SHP77 treated with DMSO at 0.1 percent for 48 hours (cell line): ENCODE results near the gene NFASC.

Experiments used
- DNase-seq: peaks from one replicate; lab custom pipeline; 2025; lab: John Stamatoyannopoulos, UW

NFASC gene

GRCh38 chr1:204889681-204890383 lies 19.2 kb downstream of the NFASC start:
- DNase-seq: no peak

DNA sequence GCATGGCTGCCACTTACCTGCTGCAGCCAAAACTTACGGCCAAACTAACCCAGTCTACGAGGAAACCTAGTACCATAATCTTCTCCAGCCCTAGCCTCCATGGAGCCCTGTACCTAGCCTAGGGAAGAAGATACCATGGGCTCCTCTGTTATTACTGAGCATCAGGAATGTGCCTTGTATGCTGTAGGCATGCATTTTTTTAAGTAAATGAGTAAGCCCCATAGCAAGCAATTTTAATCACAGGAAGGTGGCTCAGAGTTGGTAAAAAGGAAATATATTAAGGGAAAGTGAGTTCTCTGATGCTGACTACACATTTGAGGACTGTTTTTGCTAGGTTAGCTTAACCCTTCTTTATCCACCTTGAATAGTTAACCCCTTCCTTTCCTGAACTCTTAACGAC lies 21.2 kb downstream of the NFASC start:
- DNase-seq: no peak

DNA sequence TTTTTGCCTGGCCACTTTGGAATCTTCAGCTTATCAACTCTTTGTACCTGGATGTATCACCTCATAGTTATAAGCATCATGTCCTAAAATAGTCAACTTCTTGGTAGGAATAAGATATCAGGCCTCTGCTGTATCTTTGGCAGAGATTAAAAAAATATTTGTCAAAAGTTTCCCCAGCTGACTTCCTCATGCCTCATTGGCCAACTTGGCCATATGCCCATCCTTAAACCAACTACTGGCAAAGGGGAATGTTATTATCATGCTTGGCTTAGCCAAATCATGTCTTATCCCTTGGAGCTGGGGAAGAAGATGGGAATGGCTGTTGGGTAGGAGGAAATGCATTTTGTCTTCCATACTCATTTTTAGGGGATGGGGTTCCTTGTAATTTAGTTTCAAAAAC lies 23.4 kb downstream of the NFASC start:
- DNase-seq: no peak

DNA sequence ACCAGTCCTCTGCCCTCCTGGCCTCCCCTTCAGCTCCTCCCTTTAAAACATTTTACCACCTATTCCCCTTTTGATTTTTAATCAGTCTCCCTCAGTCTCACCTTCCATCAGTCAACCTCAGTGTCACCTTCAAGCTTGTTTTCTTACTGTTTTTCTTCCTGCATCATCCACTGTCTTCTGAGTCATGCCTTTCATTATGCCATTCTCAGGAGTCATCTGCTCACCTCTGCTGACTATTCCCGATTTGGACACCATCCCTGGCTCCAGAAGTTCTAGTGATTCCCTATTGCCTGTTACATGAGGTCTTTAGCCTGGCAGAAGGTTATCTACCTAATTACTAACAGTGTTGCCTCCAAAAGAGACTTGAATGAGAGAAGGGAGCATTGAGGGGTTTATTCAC lies 23.9 kb downstream of the NFASC start:
- no peak for DNase-seq

DNA sequence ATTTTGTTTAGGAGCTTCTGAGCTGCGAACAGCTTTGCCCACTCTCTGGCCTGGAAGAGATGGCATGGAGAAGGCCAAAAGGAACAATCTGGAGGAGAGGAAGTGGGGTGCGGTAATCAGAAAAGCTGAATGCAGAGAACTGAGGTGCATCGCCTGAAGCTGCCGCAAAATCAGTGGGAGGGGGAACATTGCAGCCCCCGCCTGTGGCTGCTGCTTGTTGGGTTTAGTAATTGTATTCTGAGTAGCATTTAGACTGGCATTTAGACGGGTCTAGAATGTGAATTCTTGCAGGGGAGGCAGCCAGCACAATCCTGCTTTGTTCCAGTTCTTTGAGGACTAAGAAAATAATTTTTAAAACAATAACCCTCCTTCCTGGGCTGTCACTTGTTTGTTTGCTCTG lies 25.4 kb downstream of the NFASC start:
- no peak for DNase-seq

- no peak for DNase-seq
These were observed 26.3 kb downstream of the NFASC start for GRCh38 chr1:204896787-204897469.

DNA sequence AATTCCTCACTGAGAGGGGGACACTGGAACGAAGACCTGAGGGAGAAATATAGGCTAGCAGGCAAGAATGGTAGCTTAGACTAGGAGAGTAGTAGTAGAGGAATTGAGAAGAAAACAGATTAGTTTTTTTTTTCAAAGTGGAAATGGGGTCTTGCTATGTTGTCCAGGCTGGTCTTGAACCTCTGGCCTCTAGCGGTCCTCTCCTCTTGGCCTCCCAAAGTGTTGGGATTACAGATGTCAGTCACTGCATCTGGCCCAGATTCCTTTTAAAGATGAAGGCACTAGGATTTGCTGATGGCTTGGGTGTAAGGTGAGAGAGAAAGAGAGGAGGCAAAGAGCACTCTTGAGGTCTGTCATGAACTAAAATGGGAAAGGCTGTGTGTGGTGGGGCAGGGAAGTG lies 30.1 kb downstream of the NFASC start:
- DNase-seq: no peak

DNA sequence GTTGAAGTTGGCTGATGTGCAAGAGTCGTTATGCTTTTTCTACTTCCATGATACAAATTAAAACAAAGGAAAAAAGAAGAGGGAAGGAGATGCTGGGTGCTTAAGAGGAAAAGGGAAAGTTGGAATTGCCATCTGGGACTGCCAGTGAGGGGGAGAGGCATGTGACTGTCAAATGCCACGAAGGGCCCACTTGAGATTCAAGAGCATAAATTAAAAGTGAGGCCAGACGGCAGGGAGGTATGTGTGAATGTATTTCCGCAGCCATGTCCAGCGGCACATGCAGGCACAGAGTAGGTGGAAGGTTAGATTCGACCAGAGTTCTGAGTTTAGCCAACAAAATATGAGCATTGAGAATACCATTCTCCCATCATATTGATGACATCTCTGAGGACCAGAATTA lies 32.0 kb downstream of the NFASC start:
- no peak for DNase-seq

- DNase-seq: no peak
These were observed 33.7 kb downstream of the NFASC start for GRCh38 chr1:204904228-204904810.

- DNase-seq: no peak
These were observed 38.4 kb downstream of the NFASC start for GRCh38 chr1:204909109-204909508.

DNA sequence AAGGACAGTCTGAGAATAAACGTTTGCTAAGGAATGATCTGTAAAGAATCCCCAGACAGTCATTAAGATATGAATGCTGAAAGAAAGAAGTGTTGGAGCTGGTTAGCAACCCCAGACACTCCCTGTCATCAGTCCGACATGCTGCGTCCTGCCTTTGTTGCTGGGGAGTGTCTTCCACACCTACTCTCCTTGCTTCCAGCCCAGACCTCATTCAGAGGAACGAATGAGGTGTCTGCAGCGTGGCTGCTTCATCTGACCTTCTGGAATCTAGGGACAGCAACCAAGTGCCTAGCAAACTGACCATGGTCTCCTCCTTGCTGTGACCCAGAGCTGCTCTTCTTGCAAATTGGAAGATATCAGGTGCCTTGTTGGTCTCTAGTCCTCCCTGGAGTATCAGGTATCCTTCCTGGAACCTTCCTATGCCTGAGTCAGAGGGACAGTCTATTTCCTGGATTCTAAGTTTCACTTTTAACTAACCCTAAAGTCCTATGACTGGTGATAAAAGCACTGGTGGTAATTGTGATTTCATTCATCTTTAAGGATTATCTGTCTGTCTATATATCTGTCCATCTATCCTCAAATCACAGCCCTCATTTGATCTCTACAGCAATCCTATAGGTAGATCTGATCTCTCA lies 45.3 kb downstream of the NFASC start:
- no peak for DNase-seq

DNA sequence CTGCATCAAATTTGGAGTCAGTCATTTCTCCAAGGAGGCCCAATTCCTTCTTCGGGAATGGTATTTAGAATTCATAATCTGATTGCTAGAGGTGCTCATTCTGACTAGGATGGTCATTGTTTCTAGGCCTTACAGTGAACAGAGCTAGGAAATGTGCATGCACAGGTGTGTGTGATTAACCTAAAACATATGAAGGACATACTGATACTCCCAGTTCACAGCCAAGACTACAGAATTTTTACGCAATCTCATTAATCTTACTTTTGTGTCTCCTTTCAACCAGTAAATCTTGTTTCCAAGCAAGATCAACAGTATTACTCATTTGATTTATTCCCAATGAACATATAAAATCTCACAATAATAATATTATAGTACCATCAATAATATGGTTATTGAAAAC lies 47.1 kb downstream of the NFASC start:
- DNase-seq: no peak

- no peak for DNase-seq
These were observed 49.8 kb downstream of the NFASC start for GRCh38 chr1:204920511-204920910.

GRCh38 chr1:204920967-204921366 lies 50.3 kb downstream of the NFASC start:
- DNase-seq: no peak

DNA sequence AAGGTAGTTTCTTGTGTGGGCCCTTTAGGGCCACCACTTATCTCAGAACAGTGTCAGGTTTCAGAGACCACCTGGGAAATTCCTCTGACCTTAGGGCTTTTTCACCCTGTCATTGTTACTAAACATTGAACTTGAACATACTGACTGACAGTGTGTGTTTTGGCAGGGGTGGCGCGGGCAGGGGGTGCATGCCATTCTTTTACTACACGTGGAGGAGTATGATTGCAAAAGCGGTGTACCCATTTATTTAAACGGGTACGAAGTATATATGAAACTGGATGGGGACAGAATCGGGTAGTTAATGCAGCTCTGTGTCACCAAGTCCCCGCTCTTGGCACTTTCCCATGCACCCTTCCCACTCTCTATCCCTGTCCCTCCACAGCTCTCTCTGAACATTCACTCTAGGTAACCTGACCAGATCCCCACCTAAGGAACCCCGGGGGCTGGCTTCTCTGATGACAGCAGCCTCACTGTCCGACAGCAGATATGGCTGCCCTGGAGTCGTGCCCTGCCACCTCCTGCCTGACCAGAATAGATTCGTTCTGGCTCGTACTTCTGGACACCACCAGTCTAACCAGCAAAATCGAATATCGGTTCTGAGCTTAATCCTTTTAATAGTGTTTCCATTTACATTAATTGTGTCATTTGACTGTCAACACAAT lies 51.3 kb downstream of the NFASC start:
- DNase-seq: no peak

GRCh38 chr1:204923201-204923600 lies 52.5 kb downstream of the NFASC start:
- no peak for DNase-seq

DNA sequence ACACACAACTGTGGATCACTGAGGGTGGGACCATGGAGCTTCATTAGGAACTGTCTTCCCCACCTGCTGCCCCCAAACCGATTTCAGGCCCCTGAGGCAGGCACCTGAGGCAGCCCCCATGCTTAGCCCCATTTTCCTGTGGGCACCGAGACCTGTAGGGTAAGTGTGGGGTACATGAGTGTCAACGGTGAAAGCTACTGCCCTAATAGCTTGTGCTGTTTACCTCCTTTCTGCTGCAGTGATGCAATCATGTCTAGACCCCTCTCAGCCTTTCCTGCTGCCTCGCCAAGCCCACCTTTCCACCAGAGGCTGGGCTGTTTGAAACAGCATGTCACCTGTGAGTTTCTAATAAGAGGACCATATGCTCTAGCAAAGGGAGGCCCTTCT lies 53.0 kb downstream of the NFASC start:
- no peak for DNase-seq

- no peak for DNase-seq
These were observed 53.5 kb downstream of the NFASC start for GRCh38 chr1:204924013-204924759.

DNA sequence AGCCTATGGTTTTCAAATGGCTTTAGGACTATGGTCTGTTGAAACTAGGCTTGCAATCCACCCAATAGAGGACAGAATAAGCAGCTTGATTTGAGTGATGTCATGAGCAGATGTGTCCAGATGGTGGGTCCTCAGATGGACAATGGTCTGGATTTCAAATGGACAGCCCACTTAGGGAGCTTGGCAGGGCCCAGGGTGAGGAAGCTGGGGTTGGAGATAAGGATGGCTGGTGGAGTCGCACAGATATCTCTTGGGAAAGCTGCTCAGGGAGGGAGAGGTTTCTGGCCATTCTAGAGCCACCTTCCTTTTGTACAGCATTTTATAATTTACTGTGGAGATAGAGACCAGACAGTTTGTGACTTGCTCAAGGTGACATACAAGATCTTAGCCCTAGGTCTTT lies 55.0 kb downstream of the NFASC start:
- DNase-seq: no peak

- DNase-seq: no peak
These were observed 57.3 kb downstream of the NFASC start for GRCh38 chr1:204927673-204928641.
